ENCODE measurements around the gene LRRC18.

LRRC18 gene

GRCh38 chr10:48878091-48878490 is 61.5 kb downstream of the LRRC18 start:
- DNase-seq, result no peak

GRCh38 chr10:48872234-48872633 is 67.4 kb downstream of the LRRC18 start:
- DNase-seq, result no peak
